ENCODE data around the gene RDM1. TPM values are rescaled to one million over a fixed set of nuclear protein-coding genes. Genes with fewer than 3 reads are reported as not detected.

RDM1 gene
- total and polyA plus RNA-seq, 2 experiments from 2014 or later = 3.9 to 8.8 TPM

GRCh38 chr17:35942588-35943186 lies 12.1 kb upstream of the RDM1 start:
- no peaks in the 10 kb centered on the region for H3K27me3 ChIP-seq (ENCODE audit: insufficient read depth)
- Mint-ChIP-seq H3K9me3 (0 out of 3 replicates have a peak, but pooled peaks cover 3% of the 10 kb centered on the region), H3K27ac (no peak overlapping the region), H3K4me1 (no peaks in the 10 kb centered on the region), H3K27me3 (ENCODE audit: insufficient read depth, low read depth, poor library complexity) (no peaks in the 10 kb centered on the region), H3K36me3 (ENCODE audit: low read depth) (no peaks in the 10 kb centered on the region), H3K4me3 (no peak overlapping the region)
- DNase-seq (ENCODE audit: low spot score) (no peak), ATAC-seq (no peak)
- TF ChIP-seq EZH2phosphoT487 (IDR thresholded peaks at IDR 0.05; ENCODE audit: unreplicated experiment) = no peak
- no peak for TF ChIP-seq STAT1 (IDR thresholded peaks at IDR 0.05; ENCODE audit: unreplicated experiment)
- TF ChIP-seq POLR2AphosphoS5 (IDR thresholded peaks at IDR 0.05; ENCODE audit: low read depth) = no peak
- TF ChIP-seq ZNF331 (CRISPR knock-in tag; IDR thresholded peaks at IDR 0.05; ENCODE audit: low read depth) = no peak
- no peak for TF ChIP-seq CTCF (conservative IDR thresholded peaks at IDR 0.05; ENCODE audit: low read depth in 2 of 2)
- no peak for TF ChIP-seq REST (IDR thresholded peaks at IDR 0.05; ENCODE audit: unreplicated experiment)
- no peak for TF ChIP-seq ETS1 (IDR thresholded peaks at IDR 0.05)
- TF ChIP-seq JUNB (IDR thresholded peaks at IDR 0.05; ENCODE audit: unreplicated experiment) = no peak
- TF ChIP-seq CREB1 (CRISPR knock-in tag; IDR thresholded peaks at IDR 0.05; ENCODE audit: low read depth) = no peak
- TF ChIP-seq ZNF114 (CRISPR knock-in tag; IDR thresholded peaks at IDR 0.05) = no peak
- no peak for TF ChIP-seq NANOG (IDR thresholded peaks at IDR 0.05; ENCODE audit: borderline replicate concordance)
- no peak for TF ChIP-seq EZH2 (IDR thresholded peaks at IDR 0.05; ENCODE audit: low read depth, unreplicated experiment)
- TF ChIP-seq ZNF462 (CRISPR knock-in tag; IDR thresholded peaks at IDR 0.05) = no peak
- peak overlapping the region; percentile 69; the same call in 1 of the 2 replicates for H2AFZ ChIP-seq
- no peaks in the 10 kb centered on the region for H3K79me2 ChIP-seq (replicated peaks; ENCODE audit: insufficient read depth)
- H3K4me2 ChIP-seq = no peak overlapping the region
- no peaks in the 10 kb centered on the region for H3F3A ChIP-seq (replicated peaks; ENCODE audit: low read depth)
- no peaks in the 10 kb centered on the region for H3K36me3 ChIP-seq (ENCODE audit: insufficient read depth)
- no peaks in the 10 kb centered on the region for H3K4me1 ChIP-seq (ENCODE audit: insufficient read depth)
- H3K4me3 ChIP-seq = no peak overlapping the region
- H3K9me2 ChIP-seq (ENCODE audit: insufficient read depth) = peaks cover 4% of the 10 kb centered on the region; the same call in 1 of the 2 replicates
- no peak overlapping the region for H3K27ac ChIP-seq (ENCODE audit: low read depth)
- no peaks in the 10 kb centered on the region for H4K20me1 ChIP-seq (replicated peaks; ENCODE audit: insufficient read depth)
